Activated CD4-positive, alpha-beta T cell treated with anti-CD3 and anti-CD28 coated beads, Interleukin-2, amount 50 U/mL, for 48 hours (primary cell): Measurements from ENCODE around the gene CRHR1.

ENCODE experiments used
- DNase-seq, 2 experiments: peaks; one replicate each; pipeline ENCODE4 v3.0.0-alpha.2; 2020

Gene CRHR1

DNA sequence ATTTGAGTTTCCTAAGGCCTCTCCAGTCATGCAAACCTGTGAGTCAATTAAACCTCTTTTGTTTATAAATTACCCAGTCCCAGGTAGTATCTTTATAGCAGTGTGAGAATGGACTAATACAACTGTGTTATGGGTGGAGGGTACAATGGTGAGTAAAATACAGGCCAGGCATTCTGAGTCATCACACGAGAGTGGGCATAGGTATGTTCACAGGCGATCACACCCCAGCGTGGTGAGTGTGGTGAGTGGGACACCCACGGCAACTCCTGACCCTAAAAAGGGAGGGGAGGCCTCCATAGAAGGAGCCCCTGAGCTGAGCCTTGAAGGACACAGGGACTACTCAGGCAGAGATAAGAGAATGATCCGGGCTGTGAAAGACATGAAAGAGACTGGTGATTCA, 87.6 kb downstream of the CRHR1 start:
- peak in 1 of 2 experiments; percentile 12 for DNase-seq

- peak; percentile 26 to 47 for DNase-seq
Observed at GRCh38 chr17:45873728-45874127, 89.6 kb downstream of the CRHR1 start.

GRCh38 chr17:45874151-45874550, 90.0 kb downstream of the CRHR1 start:
- no peak for DNase-seq

DNA sequence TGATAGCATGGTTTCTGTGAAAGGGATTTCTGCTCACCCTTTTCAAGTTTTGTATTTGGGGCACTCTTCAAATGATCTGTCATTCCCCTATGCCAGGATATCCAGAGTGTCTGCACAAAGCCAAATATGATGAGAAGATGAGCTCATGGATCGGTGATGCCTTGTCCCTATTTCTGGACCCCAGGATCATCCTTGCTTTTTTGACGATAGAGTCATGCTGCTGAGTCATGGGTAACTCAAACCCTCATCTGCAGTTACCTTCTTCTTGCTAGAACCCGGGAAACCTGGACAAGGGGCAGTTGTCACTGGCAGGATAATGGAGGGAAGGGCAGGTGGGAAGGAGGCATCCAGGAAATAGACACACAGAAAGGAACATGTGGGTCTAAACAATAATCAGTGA, 92.4 kb downstream of the CRHR1 start:
- no peak for DNase-seq

- no peak for DNase-seq
Observed at GRCh38 chr17:45877467-45877866, 93.3 kb downstream of the CRHR1 start.

- no peak for DNase-seq
Observed at GRCh38 chr17:45883063-45883462, 98.9 kb downstream of the CRHR1 start.
